ENCODE results near the gene C19orf25.

GRCh38 chr19:1446713-1447481 is 32.1 kb downstream of the C19orf25 start:
- TF ChIP-seq CTCF (IDR thresholded peaks at IDR 0.05) = no peak
- TF ChIP-seq POLR2A (IDR thresholded peaks at IDR 0.05) = no peak

Data from heart left ventricle (tissue), 13 donors.